ENCODE measurements around the gene TBRG1. TPM values are rescaled to one million over a fixed set of nuclear protein-coding genes. Genes with fewer than 3 reads are reported as not detected.

Gene TBRG1
- total RNA-seq, 1 donor from 2014 or later, result 20.7 TPM

- Histone ChIP-seq H3K4me3 (no peak overlapping the region), H3K4me2 (no peak overlapping the region), H3K27me3 (no peaks in the 10 kb centered on the region), H3K27ac (no peak overlapping the region), H3K4me1 (peaks cover 3% of the 10 kb centered on the region), H2AFZ (replicated peaks) (no peak overlapping the region), H3K9me3 (ENCODE audit: low read depth) (no peaks in the 10 kb centered on the region), H3K9ac (no peak overlapping the region), H4K20me1 (ENCODE audit: low read depth) (no peaks in the 10 kb centered on the region), H3F3A (ENCODE audit: low read depth) (no peaks in the 10 kb centered on the region), H3K79me2 (ENCODE audit: low read depth) (no peaks in the 10 kb centered on the region), H3K36me3 (no peaks in the 10 kb centered on the region)
- Mint-ChIP-seq H3K4me3 (no peak overlapping the region), H3K9me3 (no peaks in the 10 kb centered on the region), H3K27me3 (ENCODE audit: insufficient read depth, low read depth) (no peaks in the 10 kb centered on the region), H3K4me1 (peaks cover 4% of the 10 kb centered on the region), H3K27ac (no peak overlapping the region), H3K36me3 (peaks cover 10% of the 10 kb centered on the region)
- TF ChIP-seq EZH2 (IDR thresholded peaks at IDR 0.05), result no peak
- TF ChIP-seq CTCF (IDR thresholded peaks at IDR 0.05), result no peak
- no peak for TF ChIP-seq EZH2phosphoT487 (IDR thresholded peaks at IDR 0.05)
- no peak for DNase-seq (ENCODE audit: low spot score)
Observed at GRCh38 chr11:124640666-124641065, 18.0 kb downstream of the TBRG1 start.

DNA sequence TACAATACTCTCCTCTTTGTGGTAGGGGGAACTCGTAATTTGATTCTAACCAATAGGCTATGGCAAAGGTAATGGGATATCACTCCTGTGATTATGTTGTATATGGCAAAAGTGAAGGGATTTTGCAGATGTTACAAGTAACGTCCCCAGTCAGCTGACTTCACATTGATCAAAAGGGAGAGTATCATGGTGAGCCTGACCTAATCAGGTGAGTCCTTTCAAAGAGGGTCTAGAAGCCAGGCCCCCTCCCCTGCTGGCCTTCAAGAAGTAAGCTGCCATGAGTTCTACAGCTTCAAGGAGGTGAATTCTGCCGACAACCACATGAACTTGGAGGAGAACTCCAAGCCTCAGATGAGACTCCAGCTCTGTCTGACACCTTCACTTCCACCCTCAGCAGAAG is 20.0 kb downstream of the TBRG1 start:
- Histone ChIP-seq H3K4me2 (no peak overlapping the region), H3K36me3 (no peaks in the 10 kb centered on the region), H3K4me3 (no peak overlapping the region), H3K27me3 (no peaks in the 10 kb centered on the region), H3K9me3 (ENCODE audit: low read depth) (no peaks in the 10 kb centered on the region), H2AFZ (replicated peaks) (no peak overlapping the region), H3F3A (ENCODE audit: low read depth) (no peaks in the 10 kb centered on the region), H3K9ac (no peak overlapping the region), H4K20me1 (ENCODE audit: low read depth) (no peaks in the 10 kb centered on the region), H3K4me1 (peaks cover 3% of the 10 kb centered on the region), H3K27ac (no peak overlapping the region), H3K79me2 (ENCODE audit: low read depth) (no peaks in the 10 kb centered on the region)
- H3K27me3 Mint-ChIP-seq (ENCODE audit: insufficient read depth, low read depth), result no peaks in the 10 kb centered on the region
- H3K36me3 Mint-ChIP-seq, result peaks cover 10% of the 10 kb centered on the region
- TF ChIP-seq EZH2phosphoT487 (IDR thresholded peaks at IDR 0.05), result no peak
- no peak for TF ChIP-seq EZH2 (IDR thresholded peaks at IDR 0.05)
- no peak for TF ChIP-seq CTCF (IDR thresholded peaks at IDR 0.05)
- peaks cover 4% of the 10 kb centered on the region for H3K4me1 Mint-ChIP-seq
- H3K4me3 Mint-ChIP-seq, result no peak overlapping the region
- H3K9me3 Mint-ChIP-seq, result no peaks in the 10 kb centered on the region
- no peak for DNase-seq (ENCODE audit: low spot score)
- no peak overlapping the region for H3K27ac Mint-ChIP-seq

DNA sequence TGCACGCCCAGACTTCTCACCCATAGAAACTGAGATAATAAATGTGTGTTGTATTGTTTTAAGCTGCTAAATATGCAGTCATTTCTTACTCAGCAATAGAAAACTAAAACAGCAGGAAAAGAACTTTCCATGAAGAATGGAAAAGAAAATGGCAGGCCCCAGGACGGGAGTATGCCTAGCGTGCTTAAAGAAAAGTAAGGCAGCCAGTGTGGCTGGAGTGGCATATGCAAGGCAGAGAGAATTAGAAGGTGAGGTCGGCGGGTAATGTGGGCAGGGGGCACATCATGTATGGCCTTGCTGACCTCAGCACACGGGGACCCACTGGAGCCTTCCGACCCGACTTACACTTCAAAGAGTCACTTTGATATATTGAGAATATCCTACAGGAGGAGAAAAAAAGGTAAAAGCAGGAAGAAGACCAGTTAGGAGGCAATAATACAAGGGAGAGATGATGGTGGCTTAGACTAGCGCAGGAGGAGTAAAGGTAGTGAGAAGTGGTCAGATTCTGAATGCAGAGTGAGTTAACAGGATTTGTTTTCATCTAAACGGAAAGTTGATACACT is 20.5 kb downstream of the TBRG1 start:
- no peaks in the 10 kb centered on the region for H3K27me3 ChIP-seq
- H3K9ac ChIP-seq, result no peak overlapping the region
- Mint-ChIP-seq H3K36me3 (peaks cover 7% of the 10 kb centered on the region), H3K27me3 (ENCODE audit: insufficient read depth, low read depth) (no peaks in the 10 kb centered on the region), H3K4me3 (no peak overlapping the region), H3K9me3 (no peaks in the 10 kb centered on the region), H3K27ac (no peak overlapping the region), H3K4me1 (peaks cover 4% of the 10 kb centered on the region)
- H3K4me3 ChIP-seq, result no peak overlapping the region
- DNase-seq (ENCODE audit: low spot score), result no peak
- no peak for TF ChIP-seq EZH2 (IDR thresholded peaks at IDR 0.05)
- TF ChIP-seq EZH2phosphoT487 (IDR thresholded peaks at IDR 0.05), result no peak
- TF ChIP-seq CTCF (IDR thresholded peaks at IDR 0.05), result no peak
- H4K20me1 ChIP-seq (ENCODE audit: low read depth), result no peaks in the 10 kb centered on the region
- H3K4me1 ChIP-seq, result peaks cover 3% of the 10 kb centered on the region
- H3K36me3 ChIP-seq, result no peaks in the 10 kb centered on the region
- H3K79me2 ChIP-seq (ENCODE audit: low read depth), result no peaks in the 10 kb centered on the region
- H3F3A ChIP-seq (ENCODE audit: low read depth), result no peaks in the 10 kb centered on the region
- H2AFZ ChIP-seq (replicated peaks), result no peak overlapping the region
- no peak overlapping the region for H3K4me2 ChIP-seq
- H3K27ac ChIP-seq, result no peak overlapping the region
- no peaks in the 10 kb centered on the region for H3K9me3 ChIP-seq (ENCODE audit: low read depth)

Measured in neural progenitor cell (in vitro differentiated cells).